HG03108 (cell line): ENCODE data around the gene KLK13.

Source experiments
- ATAC-seq: cut with Tn5 transposase; IDR thresholded peaks from one replicate; pipeline ENCODE4 v1.9.1; 2021; ENCODE audit warnings: moderate library complexity; ENCODE audit not compliant: unreplicated experiment

Gene KLK13

DNA sequence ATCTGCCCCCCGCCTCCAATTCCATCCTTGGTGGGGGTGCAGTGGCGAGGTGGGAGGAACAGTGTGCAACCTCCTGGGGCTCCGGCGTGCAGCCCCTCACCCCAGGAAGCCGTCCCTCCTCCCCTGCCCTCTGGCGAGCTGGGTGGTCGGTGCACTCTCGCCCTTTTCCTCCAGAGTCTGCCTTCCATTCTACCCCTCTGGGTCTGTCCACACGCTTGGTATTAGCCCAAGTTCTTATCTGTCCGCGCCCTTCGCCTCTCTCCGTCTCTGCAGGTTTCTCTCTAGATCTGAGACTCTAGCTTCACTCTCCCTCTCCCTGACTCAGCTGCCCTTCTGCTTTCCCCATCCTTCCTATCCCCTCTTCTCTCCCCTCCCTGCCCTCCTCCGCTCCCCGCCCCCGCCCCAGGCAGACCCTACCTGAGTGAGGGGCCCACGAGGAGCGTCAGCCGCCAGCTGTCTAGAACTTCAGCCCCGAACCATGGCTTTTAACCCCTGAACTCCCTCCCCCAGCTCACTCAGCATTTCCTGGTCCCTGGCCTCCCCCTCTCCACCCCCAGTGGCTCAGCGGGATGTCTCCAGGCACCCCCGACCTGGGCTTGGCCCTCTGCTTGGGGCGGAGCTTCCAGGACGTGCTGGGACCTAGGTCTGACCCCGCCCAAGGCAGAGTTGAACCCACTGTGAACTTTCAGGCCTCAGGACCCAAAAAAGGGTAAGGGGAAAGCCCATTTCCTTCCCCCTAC is 499 bp upstream of the KLK13 start:
- no peak for ATAC-seq

DNA sequence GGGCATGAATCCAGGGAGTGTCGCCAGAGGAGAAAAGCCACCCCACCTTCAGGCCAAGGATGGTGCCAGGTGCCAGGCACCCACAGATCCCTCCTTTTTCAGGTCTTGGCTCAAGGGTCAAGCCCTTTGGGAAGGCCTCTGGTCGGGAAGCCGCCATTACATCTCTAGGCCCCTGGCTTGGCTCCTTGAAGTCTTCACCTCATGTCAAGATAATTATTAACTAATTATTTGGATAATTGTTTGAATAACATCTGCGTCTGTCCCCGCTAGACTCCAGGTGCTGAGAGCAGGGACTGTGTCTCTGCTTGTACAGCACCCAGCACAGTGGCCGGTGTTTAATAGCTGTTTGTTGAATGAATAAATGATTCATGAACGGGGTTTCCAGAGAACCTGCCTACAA is 1.2 kb downstream of the KLK13 start:
- no peak for ATAC-seq

DNA sequence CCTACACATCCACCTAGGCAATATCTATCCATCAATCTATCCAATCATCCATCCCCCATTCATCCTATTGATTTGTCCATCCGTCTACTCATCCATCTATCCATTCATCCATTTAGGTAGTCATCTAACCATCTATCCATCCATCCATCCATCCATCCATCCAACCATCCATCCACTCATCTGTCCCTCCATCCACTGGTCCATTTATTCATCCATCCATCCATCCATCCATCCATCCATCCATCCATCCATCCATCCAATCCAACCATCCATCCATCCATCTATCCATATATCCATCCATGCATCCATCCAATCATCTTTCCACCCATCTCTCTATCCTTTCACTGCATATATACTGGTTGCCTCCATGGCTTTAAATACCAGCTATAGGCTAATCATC is 3.9 kb downstream of the KLK13 start:
- no peak for ATAC-seq

- no peak for ATAC-seq
These were observed 4.6 kb downstream of the KLK13 start for GRCh38 chr19:51060336-51060735.

DNA sequence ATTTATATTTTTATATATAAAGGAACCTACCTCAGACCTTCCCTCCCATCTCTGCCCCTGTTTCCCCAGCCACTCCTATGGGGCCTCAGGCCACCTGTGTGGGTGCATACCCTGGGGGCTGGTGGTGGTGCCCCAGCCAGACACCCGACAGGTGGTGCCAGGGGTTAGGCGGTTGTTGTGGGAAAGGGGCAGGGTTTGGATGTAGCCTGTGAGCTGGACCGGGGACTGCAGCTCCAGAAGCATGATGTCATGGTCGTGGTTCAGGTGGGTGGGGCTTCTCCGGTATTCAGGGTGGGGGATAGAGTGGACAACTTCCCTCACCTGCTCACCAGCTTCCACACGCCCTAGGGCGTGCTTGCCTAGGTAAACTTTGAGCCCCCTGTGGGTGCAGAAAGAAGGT is 5.2 kb downstream of the KLK13 start:
- ATAC-seq = no peak

DNA sequence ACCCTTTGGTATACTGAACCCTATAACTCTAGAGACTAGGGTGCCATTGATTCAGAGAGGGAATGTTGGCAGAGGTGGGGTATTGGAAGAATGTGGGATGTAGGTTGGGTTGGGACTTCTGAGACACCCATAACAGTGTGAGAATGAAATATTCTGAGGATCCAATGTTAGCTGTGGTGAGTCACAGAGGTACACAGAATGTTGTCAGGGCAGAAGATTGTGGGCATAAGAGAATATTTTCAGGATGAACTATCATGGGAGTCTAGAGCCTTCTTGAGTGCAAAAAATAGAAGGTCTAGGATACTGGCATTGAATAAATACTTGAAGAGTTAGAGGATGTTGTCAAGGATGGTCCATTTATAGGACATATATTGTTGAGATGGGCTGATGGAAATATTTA is 9.0 kb downstream of the KLK13 start:
- no peak for ATAC-seq

DNA sequence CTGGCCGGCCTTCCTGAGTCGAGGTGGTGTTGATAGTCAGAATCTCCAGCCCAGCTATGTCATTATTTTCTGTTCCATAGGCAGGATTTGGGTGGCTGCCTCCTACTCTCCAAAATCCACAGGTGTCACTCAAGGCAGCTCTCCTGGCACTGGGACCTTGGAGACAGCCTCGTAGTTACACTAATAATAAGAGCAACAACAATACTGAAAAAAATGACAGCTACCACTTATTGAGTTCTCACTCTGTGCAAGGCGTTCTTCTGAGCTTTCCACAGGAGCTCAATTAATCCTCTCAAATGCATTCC is 17.9 kb downstream of the KLK13 start:
- ATAC-seq = no peak

DNA sequence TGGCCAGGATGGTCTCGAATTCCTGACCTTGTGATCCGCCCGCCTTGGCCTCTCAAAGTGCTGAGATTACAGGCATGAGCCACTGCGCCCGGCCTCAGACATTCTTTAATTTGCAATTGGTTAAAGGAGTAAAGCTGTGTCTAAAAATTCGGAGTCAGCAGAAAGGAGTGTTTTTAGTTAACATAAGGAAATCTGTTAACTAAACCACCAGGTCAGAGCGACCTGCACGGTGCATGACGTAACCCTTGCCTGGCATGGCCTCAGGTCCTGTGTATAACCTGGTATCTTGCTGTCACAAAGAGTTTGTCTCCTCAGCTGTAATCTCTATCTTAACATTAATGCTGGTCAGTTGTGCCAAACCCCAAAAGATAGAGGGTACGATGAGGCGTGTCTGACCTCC is 20.6 kb downstream of the KLK13 start:
- ATAC-seq = no peak

DNA sequence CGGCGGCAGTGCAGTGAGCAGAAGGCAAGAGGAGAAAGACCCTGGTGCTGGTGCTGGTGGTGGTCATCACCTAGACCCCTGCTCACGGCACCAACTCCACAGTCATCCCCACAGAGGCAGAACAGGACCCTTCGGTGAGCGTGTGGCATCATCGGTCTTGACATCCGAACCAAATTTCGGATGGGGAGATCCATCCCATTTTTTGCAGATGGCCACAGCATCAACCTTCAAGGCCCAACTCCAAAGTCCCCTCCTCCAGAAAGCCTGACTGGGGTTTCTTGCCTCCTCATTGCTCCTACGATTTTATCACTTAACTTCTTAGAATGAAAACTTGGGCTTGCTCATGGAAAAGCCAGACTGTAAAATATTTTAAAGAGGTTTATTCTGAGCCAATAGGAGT is 21.4 kb downstream of the KLK13 start:
- no peak for ATAC-seq

GRCh38 chr19:51040151-51040550 is 24.7 kb downstream of the KLK13 start:
- ATAC-seq = no peak

DNA sequence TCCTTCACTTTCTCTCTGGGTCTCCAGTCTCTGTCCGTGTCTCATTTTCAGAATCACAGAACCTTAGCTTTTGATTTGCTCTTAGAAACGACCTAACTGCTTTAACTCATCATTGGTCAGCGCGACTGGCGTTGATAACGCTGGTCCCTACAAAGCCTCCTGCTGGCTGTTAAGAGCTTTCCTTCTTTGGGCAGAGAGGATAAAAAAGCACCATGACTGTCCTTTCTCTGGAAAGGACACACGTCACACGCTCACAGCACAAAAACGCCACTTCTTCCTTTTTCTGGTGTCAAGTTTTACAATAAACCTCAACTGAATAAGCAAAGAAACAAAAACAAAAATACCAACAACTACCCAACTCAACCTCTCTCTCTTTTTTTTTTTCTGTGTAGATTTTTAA is 28.4 kb downstream of the KLK13 start:
- ATAC-seq = no peak

DNA sequence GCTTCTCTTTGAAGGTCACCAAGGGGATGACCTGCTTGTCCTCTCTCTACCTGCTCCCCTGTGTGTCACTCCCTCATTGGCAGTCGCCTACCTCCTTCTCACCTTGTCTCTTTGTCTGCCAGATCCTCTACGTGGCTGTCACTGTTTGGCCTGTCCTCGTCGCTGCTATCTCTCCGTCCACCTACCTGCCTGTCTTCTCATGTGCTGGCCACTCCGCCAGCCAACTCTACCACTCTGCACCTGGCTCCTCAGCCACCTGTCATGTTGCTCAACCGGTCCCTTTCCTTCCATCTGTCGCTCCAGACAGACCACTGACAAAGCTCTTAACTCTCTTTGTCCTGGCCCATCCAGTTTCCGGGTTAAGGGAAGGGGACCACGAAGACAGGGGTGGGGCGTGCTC is 30.2 kb downstream of the KLK13 start, which contains the start of gene KLK12:
TSS of gene KLK12 (minus strand) at position 299 of the 400 bp plus-strand sequence. CDS start 381 bp downstream, outside the sequence.
- ATAC-seq = no peak

DNA sequence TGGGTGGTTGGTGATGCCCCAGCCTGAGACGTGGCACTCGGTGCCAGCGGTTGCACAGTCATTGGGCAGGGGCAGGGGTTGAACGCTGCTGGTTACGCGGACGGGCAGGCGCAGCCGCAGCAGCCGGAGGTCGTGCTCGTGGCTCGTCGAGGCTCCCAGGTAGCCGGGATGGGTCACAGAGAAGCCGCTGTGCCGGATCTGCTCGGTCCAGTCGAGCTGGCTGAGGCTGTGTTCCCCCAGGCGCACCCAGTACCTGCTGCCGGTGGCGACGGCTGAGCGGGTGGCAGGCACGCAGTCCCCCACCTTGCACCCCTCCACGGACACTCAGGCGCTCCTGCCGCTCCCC is 33.0 kb downstream of the KLK13 start:
- no peak for ATAC-seq

GRCh38 chr19:51031220-51031879 is 33.5 kb downstream of the KLK13 start:
- no peak for ATAC-seq

DNA sequence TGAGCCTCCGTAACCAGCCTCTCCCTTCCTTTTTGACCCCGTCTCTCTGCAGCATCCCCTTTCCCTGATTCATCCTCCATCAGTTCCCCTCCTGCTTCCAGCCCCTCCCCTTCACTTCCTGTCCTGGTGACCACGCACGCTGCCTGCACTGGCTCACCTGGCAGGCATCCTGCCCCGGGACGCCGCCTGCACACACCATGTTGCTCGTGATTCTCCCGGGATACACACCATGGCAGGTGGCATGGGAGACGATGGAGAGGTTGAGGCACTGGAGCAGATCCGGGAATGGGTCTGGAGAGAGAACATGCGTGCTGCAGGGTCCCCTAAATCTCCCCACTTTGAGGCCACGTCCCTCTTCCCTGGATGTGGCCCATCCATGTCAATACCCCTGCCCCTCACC is 34.3 kb downstream of the KLK13 start:
- ATAC-seq = no peak

DNA sequence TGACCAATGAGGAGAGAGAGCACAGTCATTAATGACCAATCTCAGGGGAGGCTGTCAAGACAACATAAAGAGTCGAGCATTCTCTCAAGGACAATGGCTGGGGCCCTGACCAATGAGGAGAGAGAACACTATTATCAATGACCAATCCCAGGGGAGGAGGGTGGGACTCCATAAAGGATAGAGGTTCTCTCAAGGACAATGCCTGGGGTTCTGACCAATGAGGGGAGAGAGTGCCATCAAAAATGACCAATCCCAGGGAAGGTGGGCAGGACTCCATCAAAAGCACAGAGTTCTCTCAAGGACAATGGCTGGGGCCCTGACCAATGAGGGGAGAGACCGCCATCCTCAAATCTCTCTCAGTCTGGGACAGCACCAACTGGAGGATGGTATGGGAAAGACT is 35.2 kb downstream of the KLK13 start:
- no peak for ATAC-seq

- ATAC-seq = no peak
These were observed 37.0 kb downstream of the KLK13 start for GRCh38 chr19:51027873-51028272.

DNA sequence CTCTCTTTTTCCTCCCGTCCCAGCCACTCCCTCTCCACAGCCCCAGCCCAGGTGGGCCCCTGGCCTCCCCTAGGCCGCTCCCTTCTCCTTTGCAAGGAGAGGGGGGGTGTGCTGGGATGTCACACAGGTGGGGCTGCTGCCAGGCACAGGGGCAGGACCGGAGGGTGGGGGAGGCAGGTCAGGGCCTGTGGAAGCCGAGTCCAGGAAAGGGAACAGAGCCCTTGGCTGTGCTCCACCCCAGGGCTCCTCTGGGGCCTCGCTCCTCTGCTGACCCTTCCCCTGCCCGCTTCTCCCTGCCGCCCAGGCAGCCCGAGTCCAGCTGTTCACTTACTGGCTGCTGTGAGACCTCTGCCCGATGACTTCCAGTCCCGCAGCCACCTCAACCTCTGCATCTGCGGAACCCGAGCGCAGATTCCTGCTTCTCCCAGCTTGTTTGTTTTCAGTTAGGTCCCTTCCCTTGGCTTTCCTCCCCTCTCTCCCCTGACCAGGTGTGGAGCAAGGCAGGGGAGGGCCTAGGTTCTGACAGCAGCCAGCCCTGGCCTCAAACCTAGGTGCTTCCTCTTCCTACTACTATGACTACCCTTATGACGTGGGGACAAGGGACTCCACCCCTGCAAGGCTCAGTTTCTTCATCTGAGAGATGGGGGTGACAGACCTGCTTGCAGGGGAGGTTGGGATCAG is 37.6 kb downstream of the KLK13 start:
- ATAC-seq = no peak

DNA sequence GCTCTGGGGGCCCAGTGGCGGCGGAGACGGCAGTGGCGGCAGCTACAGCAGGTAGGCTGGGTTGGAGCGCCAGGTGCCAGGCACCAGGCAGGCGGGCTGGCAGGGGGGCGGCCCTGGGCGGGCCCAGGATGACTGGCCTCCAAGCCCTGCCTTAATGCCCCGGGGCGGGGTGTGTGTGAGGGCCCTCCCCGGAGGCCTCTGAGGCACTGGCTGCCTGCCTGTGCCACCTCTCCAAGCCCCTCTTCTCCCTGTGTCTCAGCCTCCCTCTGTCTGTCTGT is 38.4 kb downstream of the KLK13 start, which contains the start of gene KLK11:
TSS of gene KLK11 (minus strand) at position 63 of the 278 bp plus-strand sequence. CDS start 985 bp downstream, outside the sequence.
- ATAC-seq = no peak

GRCh38 chr19:51025809-51026553 is 38.9 kb downstream of the KLK13 start:
- ATAC-seq = no peak

GRCh38 chr19:51025401-51025800 is 39.5 kb downstream of the KLK13 start:
- no peak for ATAC-seq

DNA sequence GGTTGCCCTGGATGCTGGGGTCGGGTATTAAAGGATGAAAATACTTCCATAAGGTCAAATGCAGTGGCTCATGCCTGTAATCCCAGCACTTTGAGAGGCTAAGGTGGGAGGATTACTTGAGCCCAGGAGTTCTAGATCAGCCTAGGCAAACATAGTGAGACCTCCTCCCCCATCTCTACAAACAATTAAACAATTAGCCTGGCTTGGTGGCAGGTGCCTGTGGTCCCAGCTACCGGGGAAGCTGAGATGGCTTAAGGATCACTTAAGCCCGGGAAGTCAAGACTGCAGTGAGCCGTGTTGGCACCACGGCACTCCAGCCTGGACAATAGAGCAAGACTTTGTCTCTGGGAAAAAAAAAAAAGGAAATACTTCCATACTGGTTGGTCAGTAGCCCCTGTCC is 40.0 kb downstream of the KLK13 start:
- no peak for ATAC-seq
